Thyroid gland (tissue), 4 donors: ENCODE results near the gene TXNL4B. TPM values are rescaled to one million over a fixed set of nuclear protein-coding genes. Genes with fewer than 3 reads are reported as not detected.

Experiments
- DNase-seq, 2 donors: peaks; one replicate each; pipeline ENCODE4 v3.0.0-alpha.2; 2019
- H3K27ac ChIP-seq, 3 donors: fragments of 200-600 bp; sonication (generic); 1 replicate in 2 of 3; 2 replicates in 1 of 3; pipeline ENCODE4 v1.5.1; 2016 to 2019; ENCODE audit warnings: mild to moderate bottlenecking in 1 of 3, moderate library complexity in 1 of 3
- H3K27me3 ChIP-seq: fragments of 200-600 bp; sonication (generic); one replicate; pipeline ENCODE4 v1.5.1; 2019
- H3K36me3 ChIP-seq, 2 donors: fragments of 200-600 bp; sonication (generic); one replicate each; pipeline ENCODE4 v1.5.1; 2016 to 2019
- H3K4me1 ChIP-seq, 2 donors: fragments of 200-600 bp; sonication (generic); one replicate each; pipeline ENCODE4 v1.5.1; 2017 to 2019
- H3K4me3 ChIP-seq, 3 donors: fragments of 200-600 bp; sonication (generic); replicated peaks in 1 of 3; 1 replicate in 2 of 3; 2 replicates in 1 of 3; pipeline ENCODE4 v1.5.1; 2016; ENCODE audit warnings: mild to moderate bottlenecking in 1 of 3
- H3K9me3 ChIP-seq: fragments of 200-600 bp; sonication (generic); one replicate; pipeline ENCODE4 v1.5.1; 2017
- POLR2A ChIP-seq, 2 donors: fragments of 450-650 bp; IDR thresholded peaks; one replicate each; pipeline ENCODE4 v1.6.1; 2017; ENCODE audit warnings: antibody characterized with exemption in 2 of 2, mild to moderate bottlenecking in 2 of 2, moderate library complexity in 1 of 2
- WGBS, 2 donors: methylation state at CpG; one replicate each; pipeline ENCODE4 v1.1.5; 2017; 5-methylcytosine and 5-hydroxymethylcytosine counted together
- intact Hi-C: fragments of 100-400 bp; cut with DNase I; formaldehyde crosslinking; loops from one replicate; pipeline ENCODE4 v1.15.1; 2023
- total RNA-seq, 4 donors: library from RNA; depleted of rRNA; stranded (reverse); fragments of >200 nt; gene quantifications; one replicate each; pipeline ENCODE4 v1.2.3, GENCODE V29; 2016
- TF ChIP-seq, protein P1 (sequence below), 6 experiments: fragments of 200-600 bp in 3 of 6; fragments of 450-650 bp in 3 of 6; sonication (generic) in 3 of 6; IDR thresholded peaks; one replicate each; pipeline ENCODE4 v1.5.1; 2016 to 2019; ENCODE audit warnings: antibody characterized with exemption in 6 of 6, mild to moderate bottlenecking in 2 of 6, inconsistent platforms in 1 of 6, moderate library complexity in 1 of 6

The TXNL4B gene
- total RNA-seq, 4 donors from 2014 or later, result 10.7 to 15.0 (median 13.1) TPM

- H3K4me3 ChIP-seq, result no peak overlapping the region
- intact Hi-C loops, result loop anchor here (10.0 kb wide), 1 partner anchor 294 kb away; the partner anchor contains the start of gene AP1G1
- H3K9me3 ChIP-seq, result no peaks in the 10 kb centered on the region
- 77 to 85% methylated on average over 11 to 12 of the region's 15 CpGs for WGBS, 2 donors
- no peak for DNase-seq
- H3K4me1 ChIP-seq, result peaks cover 8 to 10% of the 10 kb centered on the region in 2 donors
- H3K36me3 ChIP-seq, result peaks cover 75% of the 10 kb centered on the region in 2 donors
- H3K27me3 ChIP-seq, result no peaks in the 10 kb centered on the region
- no peak overlapping the region for H3K27ac ChIP-seq
- TF ChIP-seq, protein P1, sequence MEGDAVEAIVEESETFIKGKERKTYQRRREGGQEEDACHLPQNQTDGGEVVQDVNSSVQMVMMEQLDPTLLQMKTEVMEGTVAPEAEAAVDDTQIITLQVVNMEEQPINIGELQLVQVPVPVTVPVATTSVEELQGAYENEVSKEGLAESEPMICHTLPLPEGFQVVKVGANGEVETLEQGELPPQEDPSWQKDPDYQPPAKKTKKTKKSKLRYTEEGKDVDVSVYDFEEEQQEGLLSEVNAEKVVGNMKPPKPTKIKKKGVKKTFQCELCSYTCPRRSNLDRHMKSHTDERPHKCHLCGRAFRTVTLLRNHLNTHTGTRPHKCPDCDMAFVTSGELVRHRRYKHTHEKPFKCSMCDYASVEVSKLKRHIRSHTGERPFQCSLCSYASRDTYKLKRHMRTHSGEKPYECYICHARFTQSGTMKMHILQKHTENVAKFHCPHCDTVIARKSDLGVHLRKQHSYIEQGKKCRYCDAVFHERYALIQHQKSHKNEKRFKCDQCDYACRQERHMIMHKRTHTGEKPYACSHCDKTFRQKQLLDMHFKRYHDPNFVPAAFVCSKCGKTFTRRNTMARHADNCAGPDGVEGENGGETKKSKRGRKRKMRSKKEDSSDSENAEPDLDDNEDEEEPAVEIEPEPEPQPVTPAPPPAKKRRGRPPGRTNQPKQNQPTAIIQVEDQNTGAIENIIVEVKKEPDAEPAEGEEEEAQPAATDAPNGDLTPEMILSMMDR (IDR thresholded peaks at IDR 0.05), result no peak
- no peak for TF ChIP-seq POLR2A (IDR thresholded peaks at IDR 0.05)
These were observed 5.5 kb upstream of the TXNL4B start for GRCh38 chr16:72098936-72099335.

DNA sequence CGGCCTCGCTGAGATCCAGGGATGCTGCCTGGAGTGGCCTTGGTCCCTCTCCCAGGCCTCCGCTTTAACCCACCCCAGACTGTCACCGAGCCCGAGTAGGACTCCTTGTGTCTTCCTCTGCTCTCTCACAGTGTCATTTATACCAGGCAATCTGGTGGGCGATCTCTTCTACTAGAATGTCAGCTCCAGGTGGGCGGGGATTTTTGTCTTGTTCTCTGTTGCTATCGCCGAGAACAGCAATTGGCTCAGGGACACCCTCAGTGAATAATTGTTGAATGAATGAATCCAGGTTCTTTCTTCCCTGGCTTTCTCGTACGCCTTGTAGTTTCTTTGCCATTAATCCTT lies 818 bp upstream of the TXNL4B start:
- Histone ChIP-seq H3K4me3 (peak overlapping the region; percentile 58 to 88 (median 82)), H3K9me3 (no peaks in the 10 kb centered on the region), H3K27me3 (no peaks in the 10 kb centered on the region), H3K4me1 (peaks cover 16 to 18% of the 10 kb centered on the region in 2 donors), H3K27ac (peak overlapping the region; percentile 81 to 89 (median 83)), H3K36me3 (peaks cover 35% of the 10 kb centered on the region in 2 donors)
- 1 to 2% methylated on average over 11 of the region's 11 CpGs for WGBS, 2 donors
- DNase-seq, result no peak
- TF ChIP-seq POLR2A (IDR thresholded peaks at IDR 0.05), result no peak
- TF ChIP-seq, protein P1 (IDR thresholded peaks at IDR 0.05), result no peak
- intact Hi-C loops, result loop anchor here (5.0 to 10.0 kb wide), 2 partner anchors 87 to 289 kb away; partner anchors contain the start of genes AP1G1 and DHODH

DNA sequence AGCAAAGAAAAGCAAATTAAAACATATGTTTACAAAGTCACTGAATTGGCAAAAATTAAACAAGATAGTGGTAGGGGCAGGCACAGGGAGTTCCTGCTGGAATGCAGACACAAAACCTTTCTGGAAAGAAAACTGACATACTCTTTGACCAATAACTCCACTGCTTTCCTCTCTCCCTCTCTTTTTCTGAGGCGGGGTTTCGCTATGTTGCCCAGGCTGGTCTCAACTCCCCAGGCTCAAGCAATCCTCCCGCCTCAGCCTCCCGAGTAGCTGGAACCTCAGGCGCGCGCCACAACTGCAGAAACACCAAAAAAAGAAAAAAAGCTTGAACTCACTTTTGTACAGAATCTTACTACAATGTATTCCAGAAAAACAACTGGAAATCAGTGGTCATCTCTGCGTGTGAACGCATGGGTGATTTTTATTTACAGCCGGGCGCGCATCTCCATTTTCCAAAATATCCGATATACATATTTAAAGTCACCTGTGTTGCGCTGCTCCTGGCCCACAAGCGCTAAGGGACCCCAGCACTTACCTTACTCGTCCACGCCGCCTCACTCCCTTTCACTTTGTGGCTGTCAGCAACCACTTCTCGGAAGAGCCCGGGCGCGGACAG lies 480 bp downstream of the TXNL4B start:
- WGBS, 2 donors, result 0 to 2% methylated on average over 21 to 22 of the region's 22 CpGs
- H3K36me3 ChIP-seq, result peaks cover 29 to 32% of the 10 kb centered on the region in 2 donors

DNA sequence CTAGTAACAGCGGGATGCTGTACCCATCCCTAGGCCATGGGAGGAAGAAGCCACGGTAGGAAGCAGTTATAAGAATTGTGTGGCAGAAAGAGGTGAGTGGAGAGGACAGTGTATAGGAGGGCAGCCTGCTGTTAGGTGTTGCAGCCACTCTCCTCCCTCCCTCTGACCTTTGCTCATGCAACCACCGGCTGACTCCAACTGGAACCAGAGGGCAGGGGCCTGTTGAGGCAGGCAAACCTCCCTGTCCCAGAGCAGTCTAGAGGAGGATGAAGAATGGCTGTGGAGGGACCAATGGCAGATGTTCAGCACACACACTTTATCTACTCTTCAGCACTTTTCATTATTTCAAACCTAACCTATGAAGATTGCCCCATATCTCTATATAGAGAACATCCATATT lies 2.2 kb downstream of the TXNL4B start:
- Histone ChIP-seq H3K4me1 (peaks cover 16 to 18% of the 10 kb centered on the region in 2 donors), H3K36me3 (peaks cover 18 to 34% of the 10 kb centered on the region in 2 donors), H3K27me3 (no peaks in the 10 kb centered on the region), H3K27ac (no peak overlapping the region), H3K9me3 (no peaks in the 10 kb centered on the region), H3K4me3 (no peak overlapping the region)
- intact Hi-C loops, result loop anchor here (5.0 to 10.0 kb wide), 2 partner anchors 84 to 286 kb away; partner anchors contain the start of genes AP1G1 and DHODH
- TF ChIP-seq, protein P1 (IDR thresholded peaks at IDR 0.05), result no peak
- no peak for TF ChIP-seq POLR2A (IDR thresholded peaks at IDR 0.05)
- no peak for DNase-seq
- 79 to 86% methylated on average over 3 of the region's 3 CpGs for WGBS, 2 donors

More for the DNA sequence above, 480 bp downstream of the TXNL4B start:
- DNase-seq, result no peak
- TF ChIP-seq, protein P1 (IDR thresholded peaks at IDR 0.05), result no peak
- TF ChIP-seq POLR2A (IDR thresholded peaks at IDR 0.05), result no peak
- Histone ChIP-seq H3K4me3 (peak overlapping the region; percentile 44 to 88 (median 82)), H3K9me3 (no peaks in the 10 kb centered on the region), H3K27ac (peak overlapping the region; percentile 24 to 81 (median 60)), H3K4me1 (peaks cover 16 to 18% of the 10 kb centered on the region in 2 donors), H3K27me3 (no peaks in the 10 kb centered on the region)
- intact Hi-C loops, result loop anchor here (5.0 to 10.0 kb wide), 2 partner anchors 86 to 288 kb away; partner anchors contain the start of genes AP1G1 and DHODH

DNA sequence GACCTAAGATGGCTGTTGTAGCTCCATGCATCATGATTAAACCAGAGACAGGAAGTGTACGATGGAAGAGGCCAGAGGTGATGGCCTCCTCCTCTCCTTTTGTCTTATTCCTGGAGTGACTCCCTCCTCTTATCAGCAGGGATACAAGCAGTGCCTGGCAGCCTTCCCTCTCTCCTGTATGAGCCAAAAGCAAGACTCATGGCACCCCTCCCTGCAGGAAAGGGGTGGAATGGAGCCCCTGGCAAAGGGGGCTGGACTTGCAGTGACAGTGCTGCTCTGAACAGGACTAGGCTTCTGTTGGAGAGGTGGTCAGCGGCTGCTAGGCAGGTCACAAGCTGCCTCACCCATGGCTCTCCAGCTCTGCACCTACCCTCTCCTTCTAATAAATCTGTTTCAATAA lies 8.4 kb downstream of the TXNL4B start:
- Histone ChIP-seq H3K27ac (no peak overlapping the region), H3K4me3 (no peak overlapping the region), H3K4me1 (no peaks in the 10 kb centered on the region), H3K36me3 (peaks cover 34 to 47% of the 10 kb centered on the region in 2 donors), H3K9me3 (no peaks in the 10 kb centered on the region), H3K27me3 (no peaks in the 10 kb centered on the region)
- intact Hi-C loops, result no loop called here
- WGBS, 2 donors, result 93 to 100% methylated on average over 2 of the region's 2 CpGs
- TF ChIP-seq POLR2A (IDR thresholded peaks at IDR 0.05), result no peak
- TF ChIP-seq, protein P1 (IDR thresholded peaks at IDR 0.05), result no peak
- DNase-seq, result no peak
